HCT116 (cell line): ENCODE data around the gene ASCL2.
A peak's percentile ranks its signal among the peaks of the same experiment; 100 is the strongest.

Experiments
- EZH2 ChIP-seq: fragments of 200-600 bp; sonication (generic); IDR thresholded peaks from 2 replicates; pipeline ENCODE4 v1.6.1; 2017; ENCODE audit warnings: antibody characterized with exemption, mixed run types
- POLR2A ChIP-seq: IDR thresholded peaks from 2 replicates; pipeline ENCODE4 v1.7.0; 2011; ENCODE audit warnings: borderline replicate concordance; ENCODE audit not compliant: insufficient read depth, insufficient read length; ENCODE audit errors: extremely low read depth
- RAD21 ChIP-seq: IDR thresholded peaks from 2 replicates; pipeline ENCODE4 v1.6.1; 2012; ENCODE audit warnings: low read depth, mild to moderate bottlenecking
- SRF ChIP-seq: IDR thresholded peaks from 2 replicates; pipeline ENCODE4 v1.6.1; 2012; ENCODE audit warnings: low read depth
- YY1 ChIP-seq: IDR thresholded peaks from 2 replicates; pipeline ENCODE4 v1.6.1; 2011; ENCODE audit warnings: low read length, low read depth, moderate library complexity, mild to moderate bottlenecking; ENCODE audit not compliant: insufficient replicate concordance; ENCODE audit errors: extremely low read depth
- ZNF274 ChIP-seq: fragments of 200-500 bp; sonication (Bioruptor generic); IDR thresholded peaks from 2 replicates; pipeline ENCODE4 v1.6.1; 2014; ENCODE audit warnings: mild to moderate bottlenecking, low read depth, low read length, inconsistent platforms
- TF ChIP-seq, protein P1 (sequence below), 3 experiments: fragments of 200-600 bp in 1 of 3; sonication (generic) in 1 of 3; IDR thresholded peaks in 2 of 3; conservative IDR thresholded peaks in 1 of 3; 2 replicates each; pipeline ENCODE4 v1.5.1; 2012 to 2017; ENCODE audit warnings: low read depth in 2 of 3, low read length in 2 of 3, antibody characterized with exemption in 1 of 3, borderline replicate concordance in 1 of 3, control low read depth in 1 of 3, mild to moderate bottlenecking in 1 of 3, mixed read lengths in 1 of 3, mixed run types in 1 of 3, moderate library complexity in 1 of 3; ENCODE audit not compliant: insufficient read depth in 1 of 3
- TF ChIP-seq, protein P2 (sequence below): IDR thresholded peaks from 2 replicates; pipeline ENCODE4 v1.6.1; 2012
- TF ChIP-seq, protein P3 (sequence below): IDR thresholded peaks from 2 replicates; pipeline ENCODE4 v1.6.1; 2011; ENCODE audit warnings: mild to moderate bottlenecking, low read length, moderate library complexity; ENCODE audit not compliant: insufficient replicate concordance; ENCODE audit errors: extremely low read depth
- TF ChIP-seq, protein P4 (sequence below): IDR thresholded peaks from 2 replicates; pipeline ENCODE4 v1.6.1; 2012

DNA sequence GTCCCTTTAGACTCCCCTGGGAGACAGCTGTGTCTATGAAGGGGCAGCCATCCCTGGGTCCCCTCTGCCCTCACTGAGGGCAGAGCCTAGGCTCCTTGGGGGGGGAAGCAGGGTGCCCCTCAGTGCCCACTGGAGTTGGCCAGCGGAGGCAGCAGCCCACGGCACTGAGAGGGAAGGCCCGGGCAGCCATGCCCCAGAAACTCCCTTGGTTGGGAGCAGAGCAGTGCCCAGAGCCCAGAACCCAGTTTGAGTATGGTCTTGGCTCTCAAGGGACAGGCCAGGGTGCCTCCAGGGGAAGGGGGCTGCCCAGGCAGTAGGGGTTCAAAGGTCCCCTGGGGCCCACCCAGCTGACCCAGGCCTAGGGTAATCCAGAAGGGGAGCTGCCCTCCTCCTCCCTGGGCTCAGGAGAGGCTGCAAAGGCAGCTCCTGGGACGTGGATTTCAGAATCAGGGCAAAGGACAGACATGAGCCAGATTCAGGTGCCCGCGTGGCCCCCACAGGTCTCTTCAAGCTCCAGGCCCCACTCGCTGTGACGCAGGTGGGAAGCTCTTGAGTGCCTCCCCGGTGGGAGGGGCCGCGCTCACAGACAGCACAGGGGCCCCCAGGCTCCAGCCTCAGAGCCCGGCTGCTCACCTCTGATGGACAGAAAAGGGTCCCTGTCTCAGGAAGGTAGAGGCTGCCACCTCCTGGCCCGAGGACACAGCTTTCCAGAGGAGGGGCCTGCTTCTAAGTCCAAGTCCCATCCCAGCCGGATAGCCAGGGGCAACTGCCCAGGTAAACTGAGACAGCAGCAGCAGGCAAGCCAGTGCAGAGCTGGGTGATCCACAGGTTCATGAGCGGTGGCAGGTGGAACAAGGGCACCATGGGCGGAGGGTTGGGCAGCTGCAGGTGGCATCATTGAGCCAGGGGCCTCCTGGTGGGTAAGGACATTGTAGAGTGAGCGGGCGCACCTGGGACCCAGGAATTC is 28.7 kb upstream of the ASCL2 start:
- TF ChIP-seq, protein P1, sequence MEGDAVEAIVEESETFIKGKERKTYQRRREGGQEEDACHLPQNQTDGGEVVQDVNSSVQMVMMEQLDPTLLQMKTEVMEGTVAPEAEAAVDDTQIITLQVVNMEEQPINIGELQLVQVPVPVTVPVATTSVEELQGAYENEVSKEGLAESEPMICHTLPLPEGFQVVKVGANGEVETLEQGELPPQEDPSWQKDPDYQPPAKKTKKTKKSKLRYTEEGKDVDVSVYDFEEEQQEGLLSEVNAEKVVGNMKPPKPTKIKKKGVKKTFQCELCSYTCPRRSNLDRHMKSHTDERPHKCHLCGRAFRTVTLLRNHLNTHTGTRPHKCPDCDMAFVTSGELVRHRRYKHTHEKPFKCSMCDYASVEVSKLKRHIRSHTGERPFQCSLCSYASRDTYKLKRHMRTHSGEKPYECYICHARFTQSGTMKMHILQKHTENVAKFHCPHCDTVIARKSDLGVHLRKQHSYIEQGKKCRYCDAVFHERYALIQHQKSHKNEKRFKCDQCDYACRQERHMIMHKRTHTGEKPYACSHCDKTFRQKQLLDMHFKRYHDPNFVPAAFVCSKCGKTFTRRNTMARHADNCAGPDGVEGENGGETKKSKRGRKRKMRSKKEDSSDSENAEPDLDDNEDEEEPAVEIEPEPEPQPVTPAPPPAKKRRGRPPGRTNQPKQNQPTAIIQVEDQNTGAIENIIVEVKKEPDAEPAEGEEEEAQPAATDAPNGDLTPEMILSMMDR (IDR thresholded peaks at IDR 0.05 in 2 of 3, conservative IDR thresholded peaks at IDR 0.05 in 1 of 3; ENCODE audit: borderline replicate concordance in 1 of 3, insufficient read depth in 1 of 3, low read depth in 2 of 3, low read length in 2 of 3): peak; percentile 54 to 88 (median 56)
- TF ChIP-seq, protein P2, sequence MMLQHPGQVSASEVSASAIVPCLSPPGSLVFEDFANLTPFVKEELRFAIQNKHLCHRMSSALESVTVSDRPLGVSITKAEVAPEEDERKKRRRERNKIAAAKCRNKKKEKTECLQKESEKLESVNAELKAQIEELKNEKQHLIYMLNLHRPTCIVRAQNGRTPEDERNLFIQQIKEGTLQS: no peak
- TF ChIP-seq POLR2A (no peak), SRF (no peak), EZH2 (no peak), YY1 (no peak), ZNF274 (no peak), RAD21 (peak; percentile 92)
- TF ChIP-seq, protein P3, sequence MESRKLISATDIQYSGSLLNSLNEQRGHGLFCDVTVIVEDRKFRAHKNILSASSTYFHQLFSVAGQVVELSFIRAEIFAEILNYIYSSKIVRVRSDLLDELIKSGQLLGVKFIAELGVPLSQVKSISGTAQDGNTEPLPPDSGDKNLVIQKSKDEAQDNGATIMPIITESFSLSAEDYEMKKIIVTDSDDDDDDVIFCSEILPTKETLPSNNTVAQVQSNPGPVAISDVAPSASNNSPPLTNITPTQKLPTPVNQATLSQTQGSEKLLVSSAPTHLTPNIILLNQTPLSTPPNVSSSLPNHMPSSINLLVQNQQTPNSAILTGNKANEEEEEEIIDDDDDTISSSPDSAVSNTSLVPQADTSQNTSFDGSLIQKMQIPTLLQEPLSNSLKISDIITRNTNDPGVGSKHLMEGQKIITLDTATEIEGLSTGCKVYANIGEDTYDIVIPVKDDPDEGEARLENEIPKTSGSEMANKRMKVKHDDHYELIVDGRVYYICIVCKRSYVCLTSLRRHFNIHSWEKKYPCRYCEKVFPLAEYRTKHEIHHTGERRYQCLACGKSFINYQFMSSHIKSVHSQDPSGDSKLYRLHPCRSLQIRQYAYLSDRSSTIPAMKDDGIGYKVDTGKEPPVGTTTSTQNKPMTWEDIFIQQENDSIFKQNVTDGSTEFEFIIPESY: no peak
- TF ChIP-seq, protein P4, sequence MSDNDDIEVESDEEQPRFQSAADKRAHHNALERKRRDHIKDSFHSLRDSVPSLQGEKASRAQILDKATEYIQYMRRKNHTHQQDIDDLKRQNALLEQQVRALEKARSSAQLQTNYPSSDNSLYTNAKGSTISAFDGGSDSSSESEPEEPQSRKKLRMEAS: no peak
